ENCODE measurements around the gene AK6. TPM values are rescaled to one million over a fixed set of nuclear protein-coding genes. Genes with fewer than 3 reads are reported as not detected.

AK6 gene
- total and polyA plus RNA-seq, 2 donors (not counting 1 experiment from before 2014, with no cell fraction given), result 34.3 to 55.1 TPM

DNA sequence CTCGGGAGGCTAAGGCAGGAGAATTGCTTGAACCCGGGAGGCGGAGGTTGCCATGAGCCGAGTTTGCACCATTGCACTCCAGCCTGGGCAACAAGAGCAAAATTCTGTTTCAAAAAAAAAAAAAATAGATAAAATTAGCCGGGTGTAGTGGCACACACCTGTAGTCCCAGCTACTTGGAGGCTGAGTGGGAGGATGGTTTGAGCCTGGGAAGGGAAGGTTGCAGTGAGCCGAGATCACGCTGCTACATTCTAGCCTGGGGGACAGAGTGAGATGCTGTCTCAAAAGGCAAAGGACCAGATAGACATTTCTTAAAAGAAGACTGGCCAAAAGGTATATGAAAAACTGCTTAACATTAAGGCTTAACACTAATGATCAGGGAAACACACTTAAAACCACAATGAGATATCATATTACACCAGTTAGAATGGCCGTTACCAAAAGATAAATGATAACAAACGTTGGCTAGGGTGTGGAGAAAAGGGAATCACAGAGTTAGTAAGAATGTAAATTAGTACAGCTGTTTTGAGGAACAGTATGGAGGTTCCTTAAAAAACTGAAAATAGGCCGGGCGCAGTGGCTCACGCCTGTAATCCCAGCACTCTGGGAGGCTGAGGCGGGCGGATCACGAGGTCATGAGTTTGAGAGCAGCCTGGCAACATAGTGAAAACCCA, 35.5 kb upstream of the AK6 start:
- H3K27ac ChIP-seq (ENCODE audit: insufficient read depth, low read length), result no peak overlapping the region
- no peaks in the 10 kb centered on the region for H4K20me1 ChIP-seq (ENCODE audit: control insufficient read depth, extremely low read depth, insufficient read depth, low read length)
- no peak overlapping the region for H3K4me3 ChIP-seq (replicated peaks in 1 of 4; ENCODE audit: control extremely low read depth in 1 of 4, insufficient read depth in 1 of 4, low read depth in 3 of 4, low read length in 4 of 4)
- H3K27me3 ChIP-seq (ENCODE audit: control insufficient read depth, insufficient read depth, low read length), result no peaks in the 10 kb centered on the region
- no peak overlapping the region for H2AFZ ChIP-seq (ENCODE audit: low read length)
- no peak overlapping the region for H3K4me2 ChIP-seq (ENCODE audit: extremely low read depth, insufficient read depth, low read length)
- no peaks in the 10 kb centered on the region for H3K9me3 ChIP-seq (ENCODE audit: control insufficient read depth, insufficient read depth, low read depth, low read length)
- H3K79me2 ChIP-seq (ENCODE audit: control insufficient read depth, insufficient read depth, low read length), result no peaks in the 10 kb centered on the region
- no peaks in the 10 kb centered on the region for H3K36me3 ChIP-seq (ENCODE audit: control insufficient read depth, insufficient read depth, low read length)
- peak in 1 of 2 donors; percentile 7 for DNase-seq (ENCODE audit: low read depth in 2 of 2)
- TF ChIP-seq EZH2 (IDR thresholded peaks at IDR 0.05; ENCODE audit: low read length, missing control alignments) (no peak), CTCF (conservative IDR thresholded peaks at IDR 0.05 in 1 of 2, IDR thresholded peaks at IDR 0.05 in 1 of 2; ENCODE audit: low read depth in 1 of 2, low read length in 2 of 2) (no peak)
- no peak overlapping the region for H3K9ac ChIP-seq (ENCODE audit: insufficient read depth, low read length)
- no peaks in the 10 kb centered on the region for H3K4me1 ChIP-seq (ENCODE audit: control insufficient read depth, extremely low read depth, insufficient read depth, low read length)

GRCh38 chr5:69378376-69378775, 9.1 kb upstream of the AK6 start:
- TF ChIP-seq CTCF (conservative IDR thresholded peaks at IDR 0.05 in 1 of 2, IDR thresholded peaks at IDR 0.05 in 1 of 2; ENCODE audit: low read depth in 1 of 2, low read length in 2 of 2), result no peak
- TF ChIP-seq EZH2 (IDR thresholded peaks at IDR 0.05; ENCODE audit: low read length, missing control alignments), result no peak
- Histone ChIP-seq H4K20me1 (ENCODE audit: control insufficient read depth, extremely low read depth, insufficient read depth, low read length) (no peaks in the 10 kb centered on the region), H3K4me2 (ENCODE audit: extremely low read depth, insufficient read depth, low read length) (no peak overlapping the region), H3K27ac (ENCODE audit: insufficient read depth, low read length) (no peak overlapping the region), H3K9me3 (ENCODE audit: control insufficient read depth, insufficient read depth, low read depth, low read length) (no peaks in the 10 kb centered on the region), H3K4me3 (replicated peaks in 1 of 4; ENCODE audit: control extremely low read depth in 1 of 4, insufficient read depth in 1 of 4, low read depth in 3 of 4, low read length in 4 of 4) (no peak overlapping the region), H3K36me3 (ENCODE audit: control insufficient read depth, insufficient read depth, low read length) (peaks cover 6% of the 10 kb centered on the region), H3K27me3 (ENCODE audit: control insufficient read depth, insufficient read depth, low read length) (no peaks in the 10 kb centered on the region), H2AFZ (ENCODE audit: low read length) (no peak overlapping the region), H3K9ac (ENCODE audit: insufficient read depth, low read length) (no peak overlapping the region), H3K4me1 (ENCODE audit: control insufficient read depth, extremely low read depth, insufficient read depth, low read length) (no peaks in the 10 kb centered on the region), H3K79me2 (ENCODE audit: control insufficient read depth, insufficient read depth, low read length) (no peaks in the 10 kb centered on the region)
- no peak for DNase-seq (ENCODE audit: low read depth in 2 of 2)

DNA sequence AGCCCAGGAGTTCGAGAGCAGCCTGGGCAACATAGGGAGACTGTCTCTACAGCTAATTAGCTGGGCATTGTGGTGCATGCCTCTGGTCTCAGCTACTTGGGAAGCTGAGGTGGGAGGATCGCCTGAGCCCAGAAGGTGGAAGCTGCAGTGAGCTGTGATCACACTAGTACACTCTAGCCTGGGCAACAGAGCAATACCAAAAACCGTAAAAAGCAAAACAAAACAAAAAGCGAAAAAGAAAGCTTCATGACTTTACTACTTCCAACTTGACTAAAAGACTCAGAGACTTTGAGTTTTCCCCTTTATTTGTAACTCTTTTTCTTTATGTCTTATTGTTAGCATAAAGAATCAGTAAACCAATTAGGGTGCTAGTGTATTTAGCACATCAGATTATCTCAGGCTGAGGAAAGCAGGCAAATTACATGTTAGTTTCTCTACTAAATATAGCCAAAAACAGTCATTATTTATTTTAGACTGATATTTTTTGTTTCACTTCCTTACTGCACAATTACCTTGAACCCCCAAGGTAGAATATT, 5.7 kb upstream of the AK6 start:
- TF ChIP-seq CTCF (conservative IDR thresholded peaks at IDR 0.05 in 1 of 2, IDR thresholded peaks at IDR 0.05 in 1 of 2; ENCODE audit: low read depth in 1 of 2, low read length in 2 of 2) (no peak), EZH2 (IDR thresholded peaks at IDR 0.05; ENCODE audit: low read length, missing control alignments) (no peak)
- Histone ChIP-seq H3K27ac (ENCODE audit: insufficient read depth, low read length) (no peak overlapping the region), H3K4me3 (replicated peaks in 1 of 4; ENCODE audit: control extremely low read depth in 1 of 4, insufficient read depth in 1 of 4, low read depth in 3 of 4, low read length in 4 of 4) (no peak overlapping the region), H3K27me3 (ENCODE audit: control insufficient read depth, insufficient read depth, low read length) (no peaks in the 10 kb centered on the region), H3K79me2 (ENCODE audit: control insufficient read depth, insufficient read depth, low read length) (peaks cover 7% of the 10 kb centered on the region), H3K36me3 (ENCODE audit: control insufficient read depth, insufficient read depth, low read length) (peaks cover 6% of the 10 kb centered on the region), H3K9me3 (ENCODE audit: control insufficient read depth, insufficient read depth, low read depth, low read length) (no peaks in the 10 kb centered on the region), H4K20me1 (ENCODE audit: control insufficient read depth, extremely low read depth, insufficient read depth, low read length) (no peaks in the 10 kb centered on the region), H3K9ac (ENCODE audit: insufficient read depth, low read length) (no peak overlapping the region), H3K4me1 (ENCODE audit: control insufficient read depth, extremely low read depth, insufficient read depth, low read length) (no peaks in the 10 kb centered on the region), H2AFZ (ENCODE audit: low read length) (no peak overlapping the region), H3K4me2 (ENCODE audit: extremely low read depth, insufficient read depth, low read length) (no peak overlapping the region)
- no peak for DNase-seq (ENCODE audit: low read depth in 2 of 2)

Measured in fibroblast of lung (primary cell).